ENCODE measurements around the gene MS4A6A. TPM values are rescaled to one million over a fixed set of nuclear protein-coding genes. Genes with fewer than 3 reads are reported as not detected.

The MS4A6A gene
- total RNA-seq, result not detected in 2 replicates
- not detected in 2 replicates for polyA plus RNA-seq
- not detected in 2 replicates for polyA plus RNA-seq (2012)
- polyA minus RNA-seq (ENCODE audit: low replicate concordance), result not detected in 2 replicates

GRCh38 chr11:60182541-60183330, at the start of gene MS4A6A:
Gene MS4A6A, minus strand, starts transcription at chr11:60183083. Its CDS starts 1,356 bp downstream, at chr11:60181727.
- no peaks in the 10 kb centered on the region for H3K79me2 ChIP-seq (ENCODE audit: control insufficient read depth, insufficient read depth, low read length)
- no peak within 1 kb of the TSS for H3K27ac ChIP-seq (ENCODE audit: insufficient read depth, low read length)
- no peaks in the 10 kb centered on the region for H3K27me3 ChIP-seq (ENCODE audit: control insufficient read depth, insufficient read depth, low read length)
- H3K36me3 ChIP-seq (ENCODE audit: control insufficient read depth, insufficient read depth, low read length), result no peaks in the 10 kb centered on the region
- H3K4me1 ChIP-seq (ENCODE audit: control insufficient read depth, extremely low read depth, insufficient read depth, low read length), result no peaks in the 10 kb centered on the region
- no peaks in the 10 kb centered on the region for H3K9me3 ChIP-seq (ENCODE audit: control insufficient read depth, insufficient read depth, low read depth, low read length)
- H4K20me1 ChIP-seq (ENCODE audit: control insufficient read depth, extremely low read depth, insufficient read depth, low read length), result no peaks in the 10 kb centered on the region
- no peak for DNase-seq (ENCODE audit: low read depth in 2 of 2)
- no peak within 1 kb of the TSS for H3K4me3 ChIP-seq (replicated peaks in 1 of 4; ENCODE audit: control extremely low read depth in 1 of 4, insufficient read depth in 1 of 4, low read depth in 3 of 4, low read length in 4 of 4)
- no peak within 1 kb of the TSS for H2AFZ ChIP-seq (ENCODE audit: low read length)
- TF ChIP-seq EZH2 (IDR thresholded peaks at IDR 0.05; ENCODE audit: low read length, missing control alignments) (no peak), CTCF (conservative IDR thresholded peaks at IDR 0.05 in 1 of 2, IDR thresholded peaks at IDR 0.05 in 1 of 2; ENCODE audit: low read depth in 1 of 2, low read length in 2 of 2) (no peak)
- H3K4me2 ChIP-seq (ENCODE audit: extremely low read depth, insufficient read depth, low read length), result no peak within 1 kb of the TSS
- no peak within 1 kb of the TSS for H3K9ac ChIP-seq (ENCODE audit: insufficient read depth, low read length)

- no peak overlapping the region for H3K9ac ChIP-seq (ENCODE audit: insufficient read depth, low read length)
- H3K9me3 ChIP-seq (ENCODE audit: control insufficient read depth, insufficient read depth, low read depth, low read length), result no peaks in the 10 kb centered on the region
- H3K27me3 ChIP-seq (ENCODE audit: control insufficient read depth, insufficient read depth, low read length), result no peaks in the 10 kb centered on the region
- H3K79me2 ChIP-seq (ENCODE audit: control insufficient read depth, insufficient read depth, low read length), result no peaks in the 10 kb centered on the region
- no peak overlapping the region for H2AFZ ChIP-seq (ENCODE audit: low read length)
- H3K36me3 ChIP-seq (ENCODE audit: control insufficient read depth, insufficient read depth, low read length), result no peaks in the 10 kb centered on the region
- no peak overlapping the region for H3K4me2 ChIP-seq (ENCODE audit: extremely low read depth, insufficient read depth, low read length)
- H3K4me3 ChIP-seq (replicated peaks in 1 of 4; ENCODE audit: control extremely low read depth in 1 of 4, insufficient read depth in 1 of 4, low read depth in 3 of 4, low read length in 4 of 4), result no peak overlapping the region
- H3K27ac ChIP-seq (ENCODE audit: insufficient read depth, low read length), result no peak overlapping the region
- H4K20me1 ChIP-seq (ENCODE audit: control insufficient read depth, extremely low read depth, insufficient read depth, low read length), result no peaks in the 10 kb centered on the region
- H3K4me1 ChIP-seq (ENCODE audit: control insufficient read depth, extremely low read depth, insufficient read depth, low read length), result no peaks in the 10 kb centered on the region
- TF ChIP-seq CTCF (conservative IDR thresholded peaks at IDR 0.05 in 1 of 2, IDR thresholded peaks at IDR 0.05 in 1 of 2; ENCODE audit: low read depth in 1 of 2, low read length in 2 of 2) (no peak), EZH2 (IDR thresholded peaks at IDR 0.05; ENCODE audit: low read length, missing control alignments) (no peak)
- DNase-seq (ENCODE audit: low read depth in 2 of 2), result no peak
Observed at GRCh38 chr11:60230681-60231080, 47.8 kb upstream of the MS4A6A start.

GRCh38 chr11:60222141-60222540, 39.3 kb upstream of the MS4A6A start:
- no peak overlapping the region for H3K4me3 ChIP-seq (replicated peaks in 1 of 4; ENCODE audit: control extremely low read depth in 1 of 4, insufficient read depth in 1 of 4, low read depth in 3 of 4, low read length in 4 of 4)

More at GRCh38 chr11:60222141-60222540, 39.3 kb upstream of the MS4A6A start:
- Histone ChIP-seq H3K4me2 (ENCODE audit: extremely low read depth, insufficient read depth, low read length) (no peak overlapping the region), H3K9ac (ENCODE audit: insufficient read depth, low read length) (no peak overlapping the region), H3K79me2 (ENCODE audit: control insufficient read depth, insufficient read depth, low read length) (no peaks in the 10 kb centered on the region), H3K36me3 (ENCODE audit: control insufficient read depth, insufficient read depth, low read length) (no peaks in the 10 kb centered on the region), H3K4me1 (ENCODE audit: control insufficient read depth, extremely low read depth, insufficient read depth, low read length) (no peaks in the 10 kb centered on the region), H2AFZ (ENCODE audit: low read length) (no peak overlapping the region), H3K9me3 (ENCODE audit: control insufficient read depth, insufficient read depth, low read depth, low read length) (no peaks in the 10 kb centered on the region), H3K27me3 (ENCODE audit: control insufficient read depth, insufficient read depth, low read length) (no peaks in the 10 kb centered on the region), H4K20me1 (ENCODE audit: control insufficient read depth, extremely low read depth, insufficient read depth, low read length) (no peaks in the 10 kb centered on the region), H3K27ac (ENCODE audit: insufficient read depth, low read length) (no peak overlapping the region)
- no peak for DNase-seq (ENCODE audit: low read depth in 2 of 2)
- TF ChIP-seq CTCF (conservative IDR thresholded peaks at IDR 0.05 in 1 of 2, IDR thresholded peaks at IDR 0.05 in 1 of 2; ENCODE audit: low read depth in 1 of 2, low read length in 2 of 2), result no peak
- no peak for TF ChIP-seq EZH2 (IDR thresholded peaks at IDR 0.05; ENCODE audit: low read length, missing control alignments)
